ENCODE data around the gene FUNDC2.

- no peak for TF ChIP-seq CTCF (IDR thresholded peaks at IDR 0.05)
- TF ChIP-seq POLR2A (IDR thresholded peaks at IDR 0.05), result no peak
Observed at GRCh38 chrX:155028129-155028528, 1.5 kb downstream of the FUNDC2 start.
